Measurements from ENCODE around the gene KCNQ1.
A peak's percentile ranks its signal among the peaks of the same experiment; 100 is the strongest.

KCNQ1 gene

DNA sequence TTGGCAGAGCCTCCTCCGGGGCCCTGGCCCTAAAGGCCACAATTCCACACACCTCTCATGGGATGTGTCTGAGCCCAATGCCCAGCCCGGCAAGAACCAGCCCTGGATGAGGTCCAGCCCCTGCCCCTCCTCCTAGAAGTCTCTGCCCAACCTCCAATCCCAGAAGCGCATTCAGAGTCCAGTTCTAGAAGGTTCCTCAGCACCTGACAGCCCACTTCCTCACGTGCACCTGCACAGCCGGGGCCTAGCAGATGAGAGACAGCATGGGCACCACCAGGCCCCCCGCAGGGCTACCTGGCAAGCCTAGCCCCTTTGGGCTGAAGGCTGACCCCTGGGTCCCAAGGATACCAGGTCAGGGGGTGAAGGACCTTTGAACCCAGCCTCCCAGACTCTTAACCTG, 452.2 kb downstream of the KCNQ1 start:
- TF ChIP-seq, protein P1, sequence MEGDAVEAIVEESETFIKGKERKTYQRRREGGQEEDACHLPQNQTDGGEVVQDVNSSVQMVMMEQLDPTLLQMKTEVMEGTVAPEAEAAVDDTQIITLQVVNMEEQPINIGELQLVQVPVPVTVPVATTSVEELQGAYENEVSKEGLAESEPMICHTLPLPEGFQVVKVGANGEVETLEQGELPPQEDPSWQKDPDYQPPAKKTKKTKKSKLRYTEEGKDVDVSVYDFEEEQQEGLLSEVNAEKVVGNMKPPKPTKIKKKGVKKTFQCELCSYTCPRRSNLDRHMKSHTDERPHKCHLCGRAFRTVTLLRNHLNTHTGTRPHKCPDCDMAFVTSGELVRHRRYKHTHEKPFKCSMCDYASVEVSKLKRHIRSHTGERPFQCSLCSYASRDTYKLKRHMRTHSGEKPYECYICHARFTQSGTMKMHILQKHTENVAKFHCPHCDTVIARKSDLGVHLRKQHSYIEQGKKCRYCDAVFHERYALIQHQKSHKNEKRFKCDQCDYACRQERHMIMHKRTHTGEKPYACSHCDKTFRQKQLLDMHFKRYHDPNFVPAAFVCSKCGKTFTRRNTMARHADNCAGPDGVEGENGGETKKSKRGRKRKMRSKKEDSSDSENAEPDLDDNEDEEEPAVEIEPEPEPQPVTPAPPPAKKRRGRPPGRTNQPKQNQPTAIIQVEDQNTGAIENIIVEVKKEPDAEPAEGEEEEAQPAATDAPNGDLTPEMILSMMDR (IDR thresholded peaks at IDR 0.05; ENCODE audit: low read depth, low read length, missing control alignments): no peak

DNA sequence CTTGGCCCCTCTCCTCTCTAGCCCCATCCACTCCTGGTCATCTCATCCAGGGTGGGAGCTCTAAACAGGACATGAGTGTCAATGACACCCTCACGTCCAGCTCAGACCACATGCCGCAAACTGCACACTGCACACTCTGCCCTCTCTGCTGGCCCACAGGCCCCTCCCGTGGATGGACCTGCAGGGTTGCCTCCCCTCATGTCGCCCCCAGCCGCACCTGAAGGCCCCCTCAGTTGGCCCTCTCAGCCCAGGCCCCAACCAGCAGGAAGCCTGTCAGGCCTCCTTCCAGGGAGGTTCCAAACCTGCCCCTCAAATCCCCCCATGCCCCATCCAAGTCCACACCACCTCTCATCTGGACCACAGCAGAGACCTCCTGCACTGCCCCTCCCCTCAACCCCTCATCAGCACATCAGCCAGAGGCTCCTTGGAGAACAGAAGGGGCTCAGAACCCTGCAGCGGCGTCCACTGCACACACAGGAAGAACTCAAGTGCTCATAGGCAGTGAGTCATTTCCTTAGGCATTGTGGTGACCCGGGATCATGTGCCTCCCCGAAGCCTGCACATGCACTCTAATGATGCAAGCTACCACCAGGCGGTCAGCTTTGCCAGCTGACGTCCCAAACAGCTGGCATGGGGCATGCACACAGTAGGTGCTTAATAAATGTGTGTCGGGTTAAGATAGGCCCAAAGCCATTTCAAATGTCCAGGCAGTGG, 453.7 kb downstream of the KCNQ1 start:
- TF ChIP-seq, protein P1 (IDR thresholded peaks at IDR 0.05; ENCODE audit: low read depth, low read length, missing control alignments): no peak
- no peak overlapping the region for H3K4me3 ChIP-seq (ENCODE audit: low read depth, low read length)
- in situ Hi-C loops (cut with HindIII; ENCODE audit: low sequenced_read_pairs): no loop called here
- DNase-seq (ENCODE audit: low read depth): peak; percentile 59

More for the DNA sequence above, 452.2 kb downstream of the KCNQ1 start:
- no peak for DNase-seq (ENCODE audit: low read depth)
- in situ Hi-C loops (cut with HindIII; ENCODE audit: low sequenced_read_pairs): no loop called here
- no peak overlapping the region for H3K4me3 ChIP-seq (ENCODE audit: low read depth, low read length)

All from astrocyte of the cerebellum (primary cell).